Neural progenitor cell (in vitro differentiated cells): ENCODE results near the gene CES5A.

Source experiments
- EZH2 ChIP-seq: fragments of 200-600 bp; sonication (generic); IDR thresholded peaks from 2 replicates; pipeline ENCODE4 v1.6.1; 2017; ENCODE audit warnings: antibody characterized with exemption, mild to moderate bottlenecking, moderate library complexity
- TF ChIP-seq, protein P1 (sequence below): fragments of 200-600 bp; sonication (generic); IDR thresholded peaks from 2 replicates; pipeline ENCODE4 v1.5.1; 2017; ENCODE audit warnings: antibody characterized with exemption, mild to moderate bottlenecking

DNA sequence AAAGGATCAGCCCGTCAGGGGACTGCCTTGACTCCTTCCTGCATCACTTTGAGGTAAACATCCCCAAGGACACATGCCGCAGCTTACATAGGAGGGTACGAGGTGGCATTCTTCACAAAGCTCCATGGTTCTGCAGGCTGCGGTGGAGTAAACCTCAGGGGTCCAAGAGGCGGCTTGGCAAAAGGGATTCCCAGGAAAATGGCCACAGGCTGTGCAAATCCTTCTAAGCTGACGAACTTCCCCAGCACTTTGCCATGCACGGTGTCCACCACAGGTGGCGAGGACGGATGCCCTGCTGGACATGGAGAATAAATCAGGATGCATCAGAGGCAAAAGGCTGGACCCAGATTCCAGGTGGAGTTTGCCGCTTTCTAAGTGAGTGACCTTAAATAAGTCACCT lies 46.5 kb downstream of the CES5A start:
- TF ChIP-seq, protein P1, sequence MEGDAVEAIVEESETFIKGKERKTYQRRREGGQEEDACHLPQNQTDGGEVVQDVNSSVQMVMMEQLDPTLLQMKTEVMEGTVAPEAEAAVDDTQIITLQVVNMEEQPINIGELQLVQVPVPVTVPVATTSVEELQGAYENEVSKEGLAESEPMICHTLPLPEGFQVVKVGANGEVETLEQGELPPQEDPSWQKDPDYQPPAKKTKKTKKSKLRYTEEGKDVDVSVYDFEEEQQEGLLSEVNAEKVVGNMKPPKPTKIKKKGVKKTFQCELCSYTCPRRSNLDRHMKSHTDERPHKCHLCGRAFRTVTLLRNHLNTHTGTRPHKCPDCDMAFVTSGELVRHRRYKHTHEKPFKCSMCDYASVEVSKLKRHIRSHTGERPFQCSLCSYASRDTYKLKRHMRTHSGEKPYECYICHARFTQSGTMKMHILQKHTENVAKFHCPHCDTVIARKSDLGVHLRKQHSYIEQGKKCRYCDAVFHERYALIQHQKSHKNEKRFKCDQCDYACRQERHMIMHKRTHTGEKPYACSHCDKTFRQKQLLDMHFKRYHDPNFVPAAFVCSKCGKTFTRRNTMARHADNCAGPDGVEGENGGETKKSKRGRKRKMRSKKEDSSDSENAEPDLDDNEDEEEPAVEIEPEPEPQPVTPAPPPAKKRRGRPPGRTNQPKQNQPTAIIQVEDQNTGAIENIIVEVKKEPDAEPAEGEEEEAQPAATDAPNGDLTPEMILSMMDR, result no peak
- no peak for TF ChIP-seq EZH2
